Prostate gland (tissue), 2 donors: ENCODE results near the gene CWF19L2. TPM values are rescaled to one million over a fixed set of nuclear protein-coding genes. Genes with fewer than 3 reads are reported as not detected.
"Not testable (repeated sequence)": the region's sequence is repeated elsewhere in the genome, so short reads cannot be mapped to it uniquely, and the experiment has no call there.

Source experiments
- DNase-seq: peaks from one replicate; pipeline ENCODE4 v3.0.0-alpha.2; 2019; ENCODE audit warnings: low spot score
- H3K27ac ChIP-seq, 2 donors: fragments of 200-600 bp; sonication (generic); 2 replicates each; pipeline ENCODE4 v1.5.1; 2017 to 2019
- H3K27me3 ChIP-seq: fragments of 200-600 bp; sonication (generic); replicated peaks from 2 replicates; pipeline ENCODE4 v1.5.1; 2019; ENCODE audit not compliant: insufficient read depth
- H3K36me3 ChIP-seq, 2 donors: fragments of 200-600 bp; sonication (generic); 1 replicate in 1 of 2; 2 replicates in 1 of 2; pipeline versions ENCODE4 v1.5.1 to v1.8.1; 2017 to 2019
- H3K4me1 ChIP-seq: fragments of 200-600 bp; sonication (generic); replicated peaks from 2 replicates; pipeline ENCODE4 v1.5.1; 2019
- H3K4me3 ChIP-seq, 2 donors: fragments of 200-600 bp; sonication (generic); 2 replicates each; pipeline ENCODE4 v1.5.1; 2017 to 2019
- H3K9me3 ChIP-seq: fragments of 200-600 bp; sonication (generic); 2 replicates; pipeline ENCODE4 v1.5.1; 2017
- POLR2A ChIP-seq: fragments of 450-650 bp; IDR thresholded peaks from one replicate; pipeline ENCODE4 v1.6.1; 2016; ENCODE audit warnings: antibody characterized with exemption, mild to moderate bottlenecking
- POLR2AphosphoS5 ChIP-seq: sonication (generic); formaldehyde crosslinking; IDR thresholded peaks from one replicate; pipeline ENCODE4 v1.6.1; 2017; ENCODE audit warnings: antibody characterized with exemption
- WGBS: methylation state at CpG from one replicate; pipeline ENCODE4 v1.1.5; 2018; 5-methylcytosine and 5-hydroxymethylcytosine counted together
- intact Hi-C: fragments of 100-400 bp; cut with DNase I; formaldehyde crosslinking; loops from one replicate; pipeline ENCODE4 v1.14.2; 2022
- total RNA-seq, 2 donors: library from RNA; depleted of rRNA; stranded (reverse); fragments of >200 nt; gene quantifications; one replicate each; pipeline ENCODE4 v1.1.0, GENCODE V29; 2016
- TF ChIP-seq, protein P1 (sequence below), 4 experiments: fragments of 200-600 bp in 2 of 4; fragments of 450-650 bp in 2 of 4; sonication (generic) in 2 of 4; IDR thresholded peaks; 1 replicate in 3 of 4; 2 replicates in 1 of 4; pipeline ENCODE4 v1.5.1; 2016 to 2019; ENCODE audit warnings: antibody characterized with exemption in 4 of 4, mild to moderate bottlenecking in 2 of 4, moderate library complexity in 2 of 4

Gene CWF19L2
- total RNA-seq, 2 donors from 2014 or later, result 10.6 to 22.1 TPM

DNA sequence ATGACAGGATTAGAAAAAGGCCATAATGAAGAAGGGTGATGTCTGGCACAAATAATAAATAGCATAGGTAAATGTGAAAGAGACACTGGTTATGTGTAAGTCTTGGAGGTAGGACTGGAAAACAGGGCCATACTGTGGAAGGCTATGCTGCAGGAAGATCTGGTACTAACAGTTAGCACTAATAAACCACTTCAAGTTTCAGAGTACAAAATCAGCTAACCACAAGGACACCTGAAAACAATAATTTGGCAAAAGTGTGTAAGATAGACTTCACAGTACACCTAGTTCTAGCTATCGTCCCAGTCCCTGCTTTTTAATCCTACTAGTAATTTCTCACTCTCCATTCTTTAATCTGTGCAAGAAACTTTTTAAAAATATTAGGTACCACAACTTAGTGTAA, 44.3 kb downstream of the CWF19L2 start:
- 79% methylated on average over 1 of the region's 1 CpG for WGBS

GRCh38 chr11:107408762-107409211, 48.8 kb downstream of the CWF19L2 start:
- no peak overlapping the region for H3K4me3 ChIP-seq
- intact Hi-C loops, result no loop called here
- H3K36me3 ChIP-seq, result peaks cover 0 to 2% of the 10 kb centered on the region in 2 donors
- 40% methylated on average over 1 of the region's 1 CpG for WGBS
- no peak overlapping the region for H3K27ac ChIP-seq
- DNase-seq, result no peak
- no peaks in the 10 kb centered on the region for H3K4me1 ChIP-seq
- H3K9me3 ChIP-seq, result no peaks in the 10 kb centered on the region
- H3K27me3 ChIP-seq, result no peaks in the 10 kb centered on the region
- no peak for TF ChIP-seq POLR2AphosphoS5
- TF ChIP-seq POLR2A, result no peak
- TF ChIP-seq, protein P1, sequence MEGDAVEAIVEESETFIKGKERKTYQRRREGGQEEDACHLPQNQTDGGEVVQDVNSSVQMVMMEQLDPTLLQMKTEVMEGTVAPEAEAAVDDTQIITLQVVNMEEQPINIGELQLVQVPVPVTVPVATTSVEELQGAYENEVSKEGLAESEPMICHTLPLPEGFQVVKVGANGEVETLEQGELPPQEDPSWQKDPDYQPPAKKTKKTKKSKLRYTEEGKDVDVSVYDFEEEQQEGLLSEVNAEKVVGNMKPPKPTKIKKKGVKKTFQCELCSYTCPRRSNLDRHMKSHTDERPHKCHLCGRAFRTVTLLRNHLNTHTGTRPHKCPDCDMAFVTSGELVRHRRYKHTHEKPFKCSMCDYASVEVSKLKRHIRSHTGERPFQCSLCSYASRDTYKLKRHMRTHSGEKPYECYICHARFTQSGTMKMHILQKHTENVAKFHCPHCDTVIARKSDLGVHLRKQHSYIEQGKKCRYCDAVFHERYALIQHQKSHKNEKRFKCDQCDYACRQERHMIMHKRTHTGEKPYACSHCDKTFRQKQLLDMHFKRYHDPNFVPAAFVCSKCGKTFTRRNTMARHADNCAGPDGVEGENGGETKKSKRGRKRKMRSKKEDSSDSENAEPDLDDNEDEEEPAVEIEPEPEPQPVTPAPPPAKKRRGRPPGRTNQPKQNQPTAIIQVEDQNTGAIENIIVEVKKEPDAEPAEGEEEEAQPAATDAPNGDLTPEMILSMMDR (IDR thresholded peaks at IDR 0.05), result no peak

More for the DNA sequence above, 44.3 kb downstream of the CWF19L2 start:
- no peak for DNase-seq
- no peaks in the 10 kb centered on the region for H3K9me3 ChIP-seq
- no peaks in the 10 kb centered on the region for H3K27me3 ChIP-seq
- H3K27ac ChIP-seq, result no peak overlapping the region
- no peaks in the 10 kb centered on the region for H3K4me1 ChIP-seq
- intact Hi-C loops, result no loop called here
- TF ChIP-seq, protein P1 (IDR thresholded peaks at IDR 0.05), result no peak
- no peak for TF ChIP-seq POLR2AphosphoS5
- no peak for TF ChIP-seq POLR2A
- H3K4me3 ChIP-seq, result no peak overlapping the region
- peaks cover 0 to 2% of the 10 kb centered on the region in 2 donors for H3K36me3 ChIP-seq

DNA sequence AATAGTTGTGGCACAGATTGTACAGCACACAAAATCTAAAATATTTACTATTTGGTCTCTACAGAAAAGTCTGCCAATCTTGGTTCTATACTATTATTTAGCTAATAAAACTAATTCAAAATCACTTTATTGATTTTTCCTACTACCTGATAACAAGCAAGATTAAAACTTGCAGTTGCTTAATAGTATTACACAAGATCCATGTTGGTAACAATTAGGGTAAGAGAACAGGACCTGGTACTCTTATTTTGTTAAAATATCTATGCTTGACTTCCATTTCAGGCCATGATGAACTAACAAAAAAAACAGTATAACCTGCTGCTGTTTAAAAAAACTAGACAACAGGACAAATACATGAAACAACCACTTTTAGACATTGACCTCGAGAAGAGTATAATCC, 52.4 kb downstream of the CWF19L2 start:
- 84% methylated on average over 1 of the region's 1 CpG for WGBS
- no peaks in the 10 kb centered on the region for H3K27me3 ChIP-seq

DNA sequence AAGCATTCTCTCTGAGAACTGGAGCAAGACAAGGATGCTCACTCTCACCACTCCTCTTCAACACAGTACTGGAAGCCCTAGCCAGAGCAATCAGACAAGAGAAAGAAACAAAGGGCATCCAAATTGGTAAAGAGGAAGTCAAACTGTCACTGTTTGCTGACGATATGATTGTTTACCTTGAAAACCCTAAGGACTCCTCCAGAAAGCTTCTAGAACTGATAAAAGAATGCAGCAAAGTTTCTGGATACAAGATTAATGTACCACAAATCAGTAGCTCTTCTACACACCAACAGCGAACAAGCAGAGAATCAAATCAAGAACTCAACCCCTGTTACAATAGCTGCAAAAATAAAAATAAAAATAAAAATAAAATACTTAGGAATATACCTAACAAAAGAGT, 56.5 kb downstream of the CWF19L2 start:
- H3K36me3 ChIP-seq, H3K27ac ChIP-seq, H3K4me1 ChIP-seq, H3K27me3 ChIP-seq, H3K9me3 ChIP-seq, H3K4me3 ChIP-seq, DNase-seq, intact Hi-C loops: not testable (repeated sequence)
- 90% methylated on average over 2 of the region's 2 CpGs for WGBS

More for the DNA sequence above, 52.4 kb downstream of the CWF19L2 start:
- no peak for TF ChIP-seq POLR2AphosphoS5
- TF ChIP-seq, protein P1 (IDR thresholded peaks at IDR 0.05), result no peak
- no peak for TF ChIP-seq POLR2A
- H3K4me3 ChIP-seq, result no peak overlapping the region
- H3K36me3 ChIP-seq, result no peaks in the 10 kb centered on the region
- DNase-seq, result no peak
- H3K9me3 ChIP-seq, result no peaks in the 10 kb centered on the region
- H3K4me1 ChIP-seq, result no peaks in the 10 kb centered on the region
- intact Hi-C loops, result no loop called here
- no peak overlapping the region for H3K27ac ChIP-seq

DNA sequence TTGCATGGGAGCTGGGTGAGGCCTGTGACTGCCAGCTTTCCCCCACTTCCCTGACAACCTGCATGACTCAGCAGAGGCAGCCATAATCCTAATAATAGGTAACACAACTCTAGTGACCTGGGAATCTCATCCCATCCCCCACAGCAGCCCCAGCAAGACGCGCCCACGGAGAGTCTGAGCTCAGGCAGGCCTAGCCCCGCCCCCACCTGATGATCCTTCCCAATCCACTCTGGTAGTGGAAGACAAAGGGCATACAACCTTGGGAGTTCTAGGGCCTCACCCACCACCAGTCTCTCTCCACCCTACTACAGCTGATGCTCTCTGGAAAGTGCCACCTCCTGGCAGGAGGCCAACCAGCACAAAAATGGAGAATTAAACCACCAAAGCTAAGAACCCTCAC, 60.3 kb downstream of the CWF19L2 start:
- Histone ChIP-seq H3K4me3 (no peak overlapping the region), H3K4me1 (no peaks in the 10 kb centered on the region), H3K9me3 (no peaks in the 10 kb centered on the region), H3K36me3 (no peaks in the 10 kb centered on the region), H3K27ac (no peak overlapping the region), H3K27me3 (no peaks in the 10 kb centered on the region)
- intact Hi-C loops, result no loop called here
- no peak for TF ChIP-seq POLR2AphosphoS5
- TF ChIP-seq POLR2A, result no peak
- TF ChIP-seq, protein P1 (IDR thresholded peaks at IDR 0.05), result no peak
- WGBS, result 80% methylated on average over 4 of the region's 4 CpGs
- no peak for DNase-seq
